A673 (cell line): Measurements from ENCODE around the gene DNLZ. TPM values are rescaled to one million over a fixed set of nuclear protein-coding genes. Genes with fewer than 3 reads are reported as not detected.
"Not testable (repeated sequence)": the region's sequence is repeated elsewhere in the genome, so short reads cannot be mapped to it uniquely, and the experiment has no call there.

ENCODE experiments used
- BruUV-seq: library from RNA; stranded (reverse); fragments of 400-500 nt; replicated peaks from 2 replicates; lab custom pipeline; 2021; lab: Mats Ljungman, UMichigan
- CTCF ChIA-PET: fragments of 300-600 bp; sonication (Branson Sonifier 250); formaldehyde crosslinking; loops from one replicate; lab custom pipeline; 2022; ENCODE audit warnings: antibody characterized with exemption; lab: Charles Lee
- POLR2A ChIA-PET: fragments of 300-600 bp; sonication (Branson Sonifier 250); formaldehyde crosslinking; loops from one replicate; lab custom pipeline; 2022; ENCODE audit warnings: antibody characterized with exemption; ENCODE audit not compliant: low non-redundant PET; lab: Charles Lee
- DNase-seq: peaks from one replicate; pipeline ENCODE4 v3.0.0-alpha.2; 2015; ENCODE audit warnings: low spot score
- H3K27ac ChIP-seq: fragments of 200-600 bp; sonication (generic); 2 replicates; pipeline ENCODE4 v1.5.1; 2016; ENCODE audit warnings: mixed run types, low read depth, mild to moderate bottlenecking, mixed read lengths, antibody characterized with exemption, low read length; ENCODE audit not compliant: poor library complexity, severe bottlenecking
- H3K27me3 ChIP-seq: fragments of 200-600 bp; sonication (generic); replicated peaks from 2 replicates; pipeline ENCODE4 v1.6.1; 2017; ENCODE audit warnings: mixed run types, low read depth, mild to moderate bottlenecking, mixed read lengths, antibody characterized with exemption, low read length; ENCODE audit not compliant: insufficient read depth, poor library complexity
- H3K36me3 ChIP-seq: fragments of 200-600 bp; sonication (generic); 2 replicates; pipeline ENCODE4 v1.6.1; 2016; ENCODE audit warnings: mixed run types, mild to moderate bottlenecking, mixed read lengths, antibody characterized with exemption, low read length; ENCODE audit not compliant: insufficient read depth, poor library complexity, severe bottlenecking
- H3K4me1 ChIP-seq: fragments of 200-600 bp; sonication (generic); 2 replicates; pipeline ENCODE4 v1.6.1; 2017; ENCODE audit warnings: mixed run types, mild to moderate bottlenecking, mixed read lengths, antibody characterized with exemption, low read length; ENCODE audit not compliant: insufficient read depth, poor library complexity, severe bottlenecking
- H3K4me3 ChIP-seq: fragments of 200-600 bp; sonication (generic); 2 replicates; pipeline ENCODE4 v1.5.1; 2016; ENCODE audit warnings: low read depth, mixed run types, mild to moderate bottlenecking, mixed read lengths, low read length; ENCODE audit not compliant: poor library complexity, severe bottlenecking
- H3K9me3 ChIP-seq: fragments of 200-600 bp; sonication (generic); 2 replicates; pipeline ENCODE4 v1.6.1; 2016; ENCODE audit warnings: mixed run types, low read depth, mild to moderate bottlenecking, mixed read lengths, antibody characterized with exemption, low read length; ENCODE audit not compliant: poor library complexity, severe bottlenecking
- CTCF ChIP-seq: fragments of 300-800, 200-600 bp; sonication (generic); conservative IDR thresholded peaks from 2 replicates; pipeline ENCODE4 v1.5.1; 2017; ENCODE audit warnings: low read depth, mild to moderate bottlenecking, antibody characterized with exemption, low read length, moderate library complexity, mixed read lengths
- EZH2 ChIP-seq: fragments of 200-600 bp; sonication (generic); IDR thresholded peaks from 2 replicates; pipeline ENCODE4 v1.6.1; 2017; ENCODE audit warnings: borderline replicate concordance, low read depth, mild to moderate bottlenecking, mixed read lengths, antibody characterized with exemption, low read length; ENCODE audit not compliant: poor library complexity, severe bottlenecking
- intact Hi-C: fragments of 100-400 bp; cut with micrococcal nuclease; formaldehyde crosslinking; loops from one replicate; pipeline ENCODE4 v1.10.0; 2022; ENCODE audit not compliant: unreplicated experiment
- total RNA-seq: library from RNA; stranded (reverse); gene quantifications from 2 replicates; pipeline ENCODE4 v1.2.3, GENCODE V29; 2021

The DNLZ gene
- total RNA-seq, 1 experiment from 2014 or later, result 37.3 TPM

GRCh38 chr9:136410500-136411287, 47.1 kb upstream of the DNLZ start, which contains the start of the genes ENTR1 and PMPCA:
Gene ENTR1 (minus strand): TSS chr9:136410614. CDS start chr9:136410397, 217 bp downstream.
Gene PMPCA (plus strand): TSS chr9:136410658. CDS start chr9:136410669, 11 bp downstream.
- POLR2A ChIA-PET, result no interaction called here
- no peaks in the 10 kb centered on the region for H3K9me3 ChIP-seq
- intact Hi-C loops, result no loop called here
- TF ChIP-seq EZH2 (no peak), CTCF (no peak)
- peak within 1 kb of the TSS; percentile 93 for H3K27ac ChIP-seq
- CTCF ChIA-PET, result no interaction called here
- H3K4me1 ChIP-seq, result peaks cover 10% of the 10 kb centered on the region
- peak within 1 kb of the TSS; percentile 93 for H3K4me3 ChIP-seq
- H3K36me3 ChIP-seq, result peaks cover 56% of the 10 kb centered on the region
- DNase-seq, result peak; percentile 95
- BruUV-seq, result no TSS peak
- no peaks in the 10 kb centered on the region for H3K27me3 ChIP-seq

DNA sequence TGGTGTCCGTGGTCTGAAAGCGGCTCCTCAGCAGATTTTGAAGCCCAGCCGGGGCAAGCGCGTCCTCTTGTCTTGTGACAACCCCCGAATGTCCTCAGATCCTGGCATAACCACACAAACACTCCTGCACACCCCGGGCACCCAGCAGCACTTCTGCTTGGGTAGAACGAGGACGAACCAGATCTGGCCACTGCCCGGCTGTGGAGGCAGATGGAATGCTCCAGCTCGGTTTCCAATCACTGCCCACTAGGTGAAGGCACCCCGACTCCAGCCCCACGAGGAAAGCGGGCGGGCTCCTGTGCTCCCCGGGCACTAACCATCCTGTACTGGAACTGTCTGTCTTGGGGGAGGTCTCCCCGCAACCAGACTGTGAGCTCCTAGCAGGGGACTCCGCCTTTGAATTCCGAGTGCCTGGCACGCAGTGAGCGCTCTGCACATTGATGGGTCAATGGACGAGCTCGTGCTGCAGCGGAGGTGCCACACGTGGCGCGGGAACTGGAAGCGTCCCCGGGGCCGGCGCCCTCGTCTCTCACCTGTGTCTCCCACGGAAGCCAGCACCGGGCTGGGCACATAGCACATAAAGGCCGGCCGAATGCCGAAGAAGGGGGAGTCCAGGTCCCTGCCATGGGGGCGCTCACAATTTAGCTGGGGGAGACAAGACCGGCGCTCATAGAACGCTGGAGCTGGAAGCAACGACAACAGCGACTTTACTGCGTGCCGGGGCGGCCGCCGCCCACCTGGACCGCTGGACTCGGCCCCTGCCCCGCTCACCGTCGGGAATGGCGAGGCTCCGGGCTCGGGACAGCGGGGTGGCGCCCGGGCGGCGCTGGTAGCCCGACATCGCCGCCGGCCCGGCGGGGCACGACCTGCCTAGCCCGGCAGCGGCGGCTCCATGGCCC, 46.3 kb upstream of the DNLZ start:
- H3K9me3 ChIP-seq, result no peaks in the 10 kb centered on the region
- ChIA-PET POLR2A (no interaction called here), CTCF (no interaction called here)
- intact Hi-C loops, result no loop called here
- peak overlapping the region; percentile 93 for H3K4me3 ChIP-seq
- peak; percentile 45 for DNase-seq
- peaks cover 62% of the 10 kb centered on the region for H3K36me3 ChIP-seq
- H3K27ac ChIP-seq, result peak overlapping the region; percentile 82
- H3K4me1 ChIP-seq, result peaks cover 10% of the 10 kb centered on the region
- TF ChIP-seq EZH2, result no peak
- TF ChIP-seq CTCF, result no peak
- BruUV-seq, result no TSS peak
- no peaks in the 10 kb centered on the region for H3K27me3 ChIP-seq

DNA sequence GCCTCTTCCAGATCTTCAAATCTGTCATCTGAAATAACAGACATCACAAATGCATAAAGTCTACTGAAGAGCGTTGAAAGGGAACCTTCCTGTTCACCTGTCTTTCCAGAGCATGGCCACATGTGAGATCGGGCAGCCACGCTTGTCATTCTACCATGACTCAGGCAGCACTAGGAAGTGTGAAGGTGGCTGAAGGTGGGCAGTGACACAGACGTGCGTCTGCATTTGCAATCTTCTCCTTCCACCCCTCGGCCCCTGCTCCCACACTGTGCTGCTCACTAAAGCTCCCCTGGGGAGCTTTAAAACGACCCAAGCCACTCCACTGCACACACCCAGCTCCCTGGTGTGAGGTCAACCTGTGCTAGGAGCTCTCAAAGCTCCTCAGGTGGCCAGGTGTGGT, 44.4 kb upstream of the DNLZ start:
- no peak for DNase-seq
- ChIA-PET POLR2A (no interaction called here), CTCF (no interaction called here)
- intact Hi-C loops, result no loop called here
- Histone ChIP-seq H3K4me3 (no peak overlapping the region), H3K4me1 (peaks cover 10% of the 10 kb centered on the region), H3K9me3 (no peaks in the 10 kb centered on the region), H3K36me3 (peaks cover 60% of the 10 kb centered on the region), H3K27ac (no peak overlapping the region), H3K27me3 (no peaks in the 10 kb centered on the region)
- TF ChIP-seq CTCF (no peak), EZH2 (no peak)
- no TSS peak for BruUV-seq

DNA sequence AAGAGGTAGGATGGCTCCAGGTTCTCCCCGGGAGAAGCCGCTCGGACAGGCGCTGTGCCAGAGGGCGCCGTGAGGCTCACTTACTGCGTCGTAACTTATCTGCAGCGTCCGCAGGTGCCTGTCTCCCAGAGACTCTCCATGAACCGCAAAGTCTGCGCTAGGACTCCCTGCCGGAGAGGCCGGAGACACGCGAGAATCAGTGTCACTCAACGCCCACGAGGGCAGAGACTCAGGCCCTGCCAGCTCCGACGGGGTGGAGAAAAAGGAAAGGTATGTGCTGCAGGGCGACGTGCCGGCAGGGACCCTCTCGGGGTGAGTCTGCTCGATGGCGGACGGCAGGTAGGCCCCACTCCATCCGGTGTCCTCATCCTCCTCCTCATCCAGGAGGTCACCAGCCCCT, 43.5 kb upstream of the DNLZ start:
- H3K4me1 ChIP-seq, H3K27ac ChIP-seq, H3K9me3 ChIP-seq, POLR2A ChIA-PET, H3K27me3 ChIP-seq, intact Hi-C loops, CTCF ChIA-PET, DNase-seq, H3K4me3 ChIP-seq: not testable (repeated sequence)
- peaks cover 57% of the 10 kb centered on the region for H3K36me3 ChIP-seq
- BruUV-seq, result TSS peak; percentile 10

- H3K4me1 ChIP-seq, H3K27ac ChIP-seq, H3K9me3 ChIP-seq, intact Hi-C loops, H3K27me3 ChIP-seq, BruUV-seq, H3K4me3 ChIP-seq, CTCF ChIA-PET, DNase-seq, POLR2A ChIA-PET: not testable (repeated sequence)
- peaks cover 54% of the 10 kb centered on the region for H3K36me3 ChIP-seq
Measured at GRCh38 chr9:136405904-136406303, 42.4 kb upstream of the DNLZ start.
